Spleen (tissue), 11 donors: ENCODE results near the gene ZNF580. TPM values are rescaled to one million over a fixed set of nuclear protein-coding genes. Genes with fewer than 3 reads are reported as not detected.

Source experiments
- DNase-seq: peaks from one replicate; pipeline ENCODE4 v3.0.0-alpha.2; 2020
- H3K27ac ChIP-seq, 8 donors: fragments of 200-600 bp; sonication (generic) in 7 of 8; 1 replicate in 4 of 8; 2 replicates in 4 of 8; pipeline versions ENCODE4 v1.5.0 to v1.8.0; 2016 to 2021; ENCODE audit warnings: inconsistent platforms in 4 of 8, mild to moderate bottlenecking in 4 of 8, moderate library complexity in 1 of 8
- H3K27me3 ChIP-seq, 7 donors: fragments of 200-600 bp; sonication (generic) in 6 of 7; replicated peaks in 1 of 7; 1 replicate in 4 of 7; 2 replicates in 3 of 7; pipeline versions ENCODE4 v1.5.0 to v1.8.0; 2016 to 2021; ENCODE audit warnings: inconsistent platforms in 3 of 7, mild to moderate bottlenecking in 1 of 7
- H3K36me3 ChIP-seq, 6 donors: fragments of 200-600 bp; sonication (generic) in 5 of 6; 1 replicate in 4 of 6; 2 replicates in 2 of 6; pipeline versions ENCODE4 v1.5.0 to v1.8.0; 2016 to 2021; ENCODE audit warnings: inconsistent platforms in 2 of 6
- H3K4me1 ChIP-seq, 6 donors: fragments of 200-600 bp; sonication (generic) in 5 of 6; 1 replicate in 3 of 6; 2 replicates in 3 of 6; pipeline versions ENCODE4 v1.5.0 to v1.8.0; 2016 to 2021; ENCODE audit warnings: inconsistent platforms in 3 of 6
- H3K4me3 ChIP-seq, 8 donors: fragments of 200-600 bp; sonication (generic) in 7 of 8; 1 replicate in 4 of 8; 2 replicates in 4 of 8; pipeline versions ENCODE4 v1.5.0 to v1.8.0; 2016 to 2021; ENCODE audit warnings: inconsistent platforms in 4 of 8, mild to moderate bottlenecking in 4 of 8, moderate library complexity in 2 of 8
- H3K9me3 ChIP-seq, 8 donors: fragments of 200-600 bp; sonication (generic) in 7 of 8; 1 replicate in 4 of 8; 2 replicates in 4 of 8; pipeline versions ENCODE4 v1.5.0 to v1.8.0; 2016 to 2021; ENCODE audit warnings: inconsistent platforms in 4 of 8
- CTCF ChIP-seq, 11 experiments: fragments of 200-600 bp in 7 of 11; fragments of 450-650 bp in 4 of 11; sonication (generic) in 4 of 11; IDR thresholded peaks in 8 of 11; conservative IDR thresholded peaks in 3 of 11; 1 replicate in 7 of 11; 2 replicates in 4 of 11; pipeline versions ENCODE4 v1.4.0 to v1.8.0; 2016 to 2021; ENCODE audit warnings: antibody characterized with exemption in 11 of 11, inconsistent platforms in 4 of 11, mild to moderate bottlenecking in 1 of 11
- POLR2A ChIP-seq, 3 donors: fragments of 450-650 bp; IDR thresholded peaks; one replicate each; pipeline ENCODE4 v1.5.1; 2017; ENCODE audit warnings: antibody characterized with exemption in 3 of 3, mild to moderate bottlenecking in 1 of 3
- POLR2AphosphoS5 ChIP-seq, 3 donors: sonication (generic); formaldehyde crosslinking; IDR thresholded peaks; one replicate each; pipeline ENCODE4 v1.5.1; 2017; ENCODE audit warnings: antibody characterized with exemption in 3 of 3
- whole genome bisulfite sequencing, 5 donors: extraction: QIAGEN DNeasy Blood & Tissue Kit in 3 of 5; methylation state at CpG; one replicate each; pipeline versions ENCODE4 v1.1.5 to v1.1.7; 2013 to 2018; 5-methylcytosine and 5-hydroxymethylcytosine counted together
- intact Hi-C: fragments of 100-400 bp; cut with DNase I; formaldehyde crosslinking; loops from one replicate; pipeline ENCODE4 v1.15.0; 2023; ENCODE audit warnings: low total_unique reads
- polyA plus RNA-seq, 3 donors: library from polyadenylated mRNA; stranded (reverse); fragments of 200-250 nt; gene quantifications; one replicate each; pipeline ENCODE4 v1.2.1, GENCODE V29; 2013
- total RNA-seq, 7 donors: library from RNA; depleted of rRNA in 3 of 7; stranded (reverse); fragments of >200 nt in 3 of 7; fragmentation: NEBNext Ultra II Directional in 4 of 7; extraction: Animal tissue kit (Norgen Biotek cat#: 25700) in 4 of 7; gene quantifications; one replicate each; pipeline versions ENCODE4 v1.1.0 to v1.2.1, GENCODE V29; 2016 to 2021
- donor health status: healthy with polysubstance abuse.
- donor health status: DM: no; HTN: no; CAD: no; lungs with moderate emphysema.
- donor health status: DM: no; HTN: no; CAD: no.
- donor health status: Bipolar disorder and iron deficiency.
- donor health status: healthy.
- donor health status: DM: no; HTN: no; CAD: no.
- donor health status: DM: yes; HTN: yes; CAD: no.

The ZNF580 gene
- total and polyA plus RNA-seq, 10 donors, result 18.9 to 58.7 (median 32.5) TPM

GRCh38 chr19:55616395-55616875 lies 24.4 kb upstream of the ZNF580 start:
- Histone ChIP-seq H3K4me1 (peaks cover 13 to 88% (median 31%) of the 10 kb centered on the region in 6 donors), H3K27me3 (no peaks in the 10 kb centered on the region), H3K27ac (peak overlapping the region in 4 of 8 donors; percentile 36 to 95 (median 84)), H3K4me3 (no peak overlapping the region), H3K9me3 (no peaks in the 10 kb centered on the region), H3K36me3 (peaks cover 0 to 65% (median 38%) of the 10 kb centered on the region in 6 donors)
- TF ChIP-seq POLR2AphosphoS5 (IDR thresholded peaks at IDR 0.05) (peak in 1 of 3 donors; percentile 46), CTCF (IDR thresholded peaks at IDR 0.05 in 8 of 11, conservative IDR thresholded peaks at IDR 0.05 in 3 of 11) (no peak)
- intact Hi-C loops, result no loop called here
- WGBS, 5 donors, result 95 to 98% (median 97%) methylated on average over 28 to 38 of the region's 38 CpGs
- no peak for DNase-seq

- intact Hi-C loops, result no loop called here
- no peaks in the 10 kb centered on the region for H3K9me3 ChIP-seq
- DNase-seq, result no peak
- H3K4me1 ChIP-seq, result peaks cover 9 to 88% (median 23%) of the 10 kb centered on the region in 6 donors
- no peak overlapping the region for H3K4me3 ChIP-seq
- no peaks in the 10 kb centered on the region for H3K27me3 ChIP-seq
- TF ChIP-seq POLR2AphosphoS5 (IDR thresholded peaks at IDR 0.05), result peak in 2 of 3 donors; percentile 39 to 49
- no peak for TF ChIP-seq CTCF (IDR thresholded peaks at IDR 0.05 in 8 of 11, conservative IDR thresholded peaks at IDR 0.05 in 3 of 11)
- TF ChIP-seq POLR2A (IDR thresholded peaks at IDR 0.05), result no peak
- H3K36me3 ChIP-seq, result peaks cover 0 to 75% (median 45%) of the 10 kb centered on the region in 6 donors
- peak overlapping the region in 5 of 8 donors; percentile 36 to 95 (median 82) for H3K27ac ChIP-seq
- 60 to 87% (median 78%) methylated on average over 4 to 8 of the region's 8 CpGs for WGBS, 5 donors
Measured at GRCh38 chr19:55617426-55617825, 23.4 kb upstream of the ZNF580 start.

GRCh38 chr19:55618426-55618825 lies 22.4 kb upstream of the ZNF580 start:
- Histone ChIP-seq H3K27me3 (no peaks in the 10 kb centered on the region), H3K27ac (peak overlapping the region in 4 of 8 donors; percentile 11 to 95 (median 84)), H3K9me3 (no peaks in the 10 kb centered on the region), H3K4me3 (no peak overlapping the region), H3K4me1 (peaks cover under 1 to 88% (median 21%) of the 10 kb centered on the region in 6 donors), H3K36me3 (peaks cover 0 to 73% (median 44%) of the 10 kb centered on the region in 6 donors)
- 80 to 94% (median 84%) methylated on average over 7 of the region's 7 CpGs for WGBS, 5 donors
- TF ChIP-seq CTCF (IDR thresholded peaks at IDR 0.05 in 8 of 11, conservative IDR thresholded peaks at IDR 0.05 in 3 of 11), result no peak
- TF ChIP-seq POLR2AphosphoS5 (IDR thresholded peaks at IDR 0.05), result no peak
- no peak for TF ChIP-seq POLR2A (IDR thresholded peaks at IDR 0.05)
- intact Hi-C loops, result no loop called here
- DNase-seq, result no peak

- no peak for TF ChIP-seq CTCF (IDR thresholded peaks at IDR 0.05 in 8 of 11, conservative IDR thresholded peaks at IDR 0.05 in 3 of 11)
- TF ChIP-seq POLR2AphosphoS5 (IDR thresholded peaks at IDR 0.05), result no peak
- no peak for TF ChIP-seq POLR2A (IDR thresholded peaks at IDR 0.05)
- H3K4me3 ChIP-seq, result no peak overlapping the region
- no peak for DNase-seq
- intact Hi-C loops, result no loop called here
- no peaks in the 10 kb centered on the region for H3K9me3 ChIP-seq
- peak overlapping the region in 7 of 8 donors; percentile 8 to 95 (median 69) for H3K27ac ChIP-seq
- peaks cover 0 to 65% (median 38%) of the 10 kb centered on the region in 6 donors for H3K36me3 ChIP-seq
- 54 to 80% (median 75%) methylated on average over 3 of the region's 3 CpGs for WGBS, 5 donors
- no peaks in the 10 kb centered on the region for H3K27me3 ChIP-seq
- H3K4me1 ChIP-seq, result peaks cover 0 to 87% (median 26%) of the 10 kb centered on the region in 6 donors
Measured at GRCh38 chr19:55619286-55619685, 21.5 kb upstream of the ZNF580 start.
